Memory B cell (primary cell): Measurements from ENCODE around the gene ACAA1.
"Not testable (repeated sequence)": the region's sequence is repeated elsewhere in the genome, so short reads cannot be mapped to it uniquely, and the experiment has no call there.

Experiments used
- ATAC-seq: fragments of 150-1000 bp; cut with Tn5 transposase; 2 replicates; pipeline ENCODE4 v1.10.0; 2021; ENCODE audit warnings: low read depth, mild to moderate bottlenecking, moderate library complexity
- DNase-seq, 2 donors: peaks; one replicate each; pipeline ENCODE4 v3.0.0; 2022; ENCODE audit warnings: low spot score in 2 of 2
- H3K27ac Mint-ChIP-seq: one replicate; pipeline ENCODE4 v1.8.0; 2022; ENCODE audit warnings: mild to moderate bottlenecking, moderate library complexity, mixed read lengths
- H3K27me3 Mint-ChIP-seq: one replicate; pipeline ENCODE4 v1.8.0; 2022; ENCODE audit warnings: mixed read lengths
- H3K36me3 Mint-ChIP-seq: one replicate; pipeline ENCODE4 v1.8.0; 2022; ENCODE audit warnings: mild to moderate bottlenecking, mixed read lengths
- H3K4me1 Mint-ChIP-seq: one replicate; pipeline ENCODE4 v1.8.0; 2022; ENCODE audit warnings: mixed read lengths
- H3K4me3 Mint-ChIP-seq: one replicate; pipeline ENCODE4 v1.8.0; 2022; ENCODE audit warnings: mild to moderate bottlenecking, moderate library complexity, mixed read lengths
- H3K9me3 Mint-ChIP-seq: one replicate; pipeline ENCODE4 v1.8.0; 2022; ENCODE audit warnings: mixed read lengths

The ACAA1 gene

GRCh38 chr3:38084334-38085310 lies 52.3 kb downstream of the ACAA1 start:
- ATAC-seq, result peak; percentile 49
- Mint-ChIP-seq H3K27me3 (peaks cover 2% of the 10 kb centered on the region), H3K4me3 (no peak overlapping the region), H3K4me1 (no peaks in the 10 kb centered on the region), H3K36me3 (peaks cover 7% of the 10 kb centered on the region), H3K27ac (peak overlapping the region; percentile 78), H3K9me3 (peaks cover 7% of the 10 kb centered on the region)
- peak in 1 of 2 donors; percentile 43 for DNase-seq

- Mint-ChIP-seq H3K4me1 (no peaks in the 10 kb centered on the region), H3K4me3 (no peak overlapping the region), H3K9me3 (peaks cover 7% of the 10 kb centered on the region), H3K36me3 (peaks cover 7% of the 10 kb centered on the region), H3K27me3 (peaks cover 2% of the 10 kb centered on the region), H3K27ac (peak overlapping the region; percentile 78)
- DNase-seq, result no peak
- no peak for ATAC-seq
Observed at GRCh38 chr3:38083871-38084333, 53.0 kb downstream of the ACAA1 start.

GRCh38 chr3:38083254-38083653 lies 53.7 kb downstream of the ACAA1 start:
- H3K36me3 Mint-ChIP-seq, H3K27me3 Mint-ChIP-seq, H3K4me3 Mint-ChIP-seq, DNase-seq, ATAC-seq, H3K9me3 Mint-ChIP-seq, H3K4me1 Mint-ChIP-seq, H3K27ac Mint-ChIP-seq: not testable (repeated sequence)

- DNase-seq, H3K4me3 Mint-ChIP-seq, H3K27ac Mint-ChIP-seq, ATAC-seq, H3K4me1 Mint-ChIP-seq, H3K36me3 Mint-ChIP-seq, H3K9me3 Mint-ChIP-seq, H3K27me3 Mint-ChIP-seq: not testable (repeated sequence)
Observed at GRCh38 chr3:38082296-38082695, 54.6 kb downstream of the ACAA1 start.

- not testable (repeated sequence) for H3K9me3 Mint-ChIP-seq, H3K4me1 Mint-ChIP-seq, ATAC-seq, H3K36me3 Mint-ChIP-seq, H3K27me3 Mint-ChIP-seq, H3K4me3 Mint-ChIP-seq, DNase-seq, H3K27ac Mint-ChIP-seq
Observed at GRCh38 chr3:38077073-38077472, 59.9 kb downstream of the ACAA1 start.
